GM18511 (cell line): ENCODE results near the gene FADS3.

Experiments used
- ATAC-seq: cut with Tn5 transposase; IDR thresholded peaks from one replicate; pipeline ENCODE4 v1.9.1; 2021; ENCODE audit warnings: mild to moderate bottlenecking, moderate library complexity; ENCODE audit not compliant: unreplicated experiment

FADS3 gene

DNA sequence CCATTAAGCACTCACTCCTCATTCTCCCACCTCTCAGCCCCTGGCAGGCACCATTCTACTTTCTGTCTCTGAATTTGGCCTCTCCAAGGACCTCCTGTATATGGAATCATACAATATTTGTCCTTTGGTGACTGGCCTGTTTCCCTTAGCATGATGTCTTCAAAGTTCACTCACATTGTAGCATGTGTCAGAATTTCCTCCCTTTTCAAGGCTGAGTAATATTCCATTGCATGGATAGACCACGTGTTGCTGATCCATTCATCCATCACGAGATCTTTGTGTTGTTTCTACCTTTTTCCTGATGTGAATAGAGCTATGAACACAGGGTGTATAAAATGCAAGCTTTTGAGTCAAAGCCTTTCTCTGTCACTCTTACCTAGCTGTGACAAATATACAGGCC is 51.6 kb downstream of the FADS3 start:
- ATAC-seq = no peak

DNA sequence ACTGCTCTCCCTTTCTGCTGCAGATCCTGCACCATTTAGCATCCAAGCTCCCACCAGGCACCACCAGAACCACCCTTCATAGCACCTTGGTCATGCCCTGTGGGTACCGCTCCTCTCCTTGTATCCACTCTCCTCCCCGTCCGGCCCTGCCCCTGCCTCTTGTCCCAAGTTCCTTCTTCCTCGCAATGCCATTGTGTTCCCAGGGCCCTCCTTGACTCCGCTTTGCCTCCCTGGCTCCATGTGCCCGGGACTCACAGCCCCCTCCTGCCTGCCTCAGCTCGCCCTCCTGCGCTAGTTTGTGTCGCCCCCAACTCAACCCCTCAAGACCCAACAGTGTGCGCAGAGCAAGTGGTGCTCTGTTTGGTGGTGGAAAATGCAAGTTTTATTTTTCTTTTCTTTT is 52.4 kb downstream of the FADS3 start:
- no peak for ATAC-seq

DNA sequence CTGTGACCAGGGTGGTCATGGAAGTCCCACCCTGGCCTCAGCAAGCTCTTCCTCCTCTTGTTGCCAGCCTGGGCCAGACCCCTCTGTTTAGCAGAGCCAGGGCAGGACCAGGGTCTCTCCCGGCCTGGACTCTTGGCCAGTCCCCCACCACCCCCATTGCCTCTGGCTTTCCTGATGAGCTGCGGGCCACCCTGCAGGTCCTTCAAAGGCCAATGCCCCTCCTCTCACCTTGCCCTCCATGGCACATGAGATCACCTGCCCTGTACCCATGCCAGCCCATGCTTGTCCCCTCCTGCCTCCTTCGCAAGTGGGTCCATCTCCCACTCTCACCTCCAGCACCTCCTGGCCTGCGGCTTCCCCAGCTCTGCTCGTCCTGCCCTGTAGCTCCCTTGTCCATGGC is 52.8 kb downstream of the FADS3 start:
- ATAC-seq = no peak

DNA sequence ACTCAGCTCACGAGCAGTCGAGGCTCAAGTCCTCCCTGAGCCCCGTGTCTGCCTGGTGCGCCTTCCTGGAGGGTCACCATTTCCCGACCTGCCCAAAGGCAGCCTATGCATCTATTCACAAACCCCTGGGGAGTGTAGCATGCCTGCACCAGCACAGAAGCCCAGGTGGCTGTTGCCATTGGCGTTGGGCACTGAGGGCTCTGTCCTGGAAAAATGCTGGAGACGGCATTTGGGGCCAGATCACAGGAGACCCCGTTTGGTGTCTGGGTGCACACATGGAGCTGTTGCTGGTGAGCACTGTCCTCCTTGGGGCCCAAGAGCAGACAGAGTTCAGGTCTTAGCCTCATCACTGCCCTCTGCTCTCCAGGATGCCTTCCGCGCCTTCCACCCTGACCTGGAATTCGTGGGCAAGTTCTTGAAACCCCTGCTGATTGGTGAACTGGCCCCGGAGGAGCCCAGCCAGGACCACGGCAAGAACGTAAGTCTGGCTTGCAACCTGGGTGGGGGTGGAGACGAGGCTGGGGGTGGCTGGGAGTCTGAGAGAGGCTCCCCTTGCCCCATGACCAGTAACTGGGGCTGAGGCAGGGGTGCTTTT is 53.8 kb downstream of the FADS3 start:
- no peak for ATAC-seq

DNA sequence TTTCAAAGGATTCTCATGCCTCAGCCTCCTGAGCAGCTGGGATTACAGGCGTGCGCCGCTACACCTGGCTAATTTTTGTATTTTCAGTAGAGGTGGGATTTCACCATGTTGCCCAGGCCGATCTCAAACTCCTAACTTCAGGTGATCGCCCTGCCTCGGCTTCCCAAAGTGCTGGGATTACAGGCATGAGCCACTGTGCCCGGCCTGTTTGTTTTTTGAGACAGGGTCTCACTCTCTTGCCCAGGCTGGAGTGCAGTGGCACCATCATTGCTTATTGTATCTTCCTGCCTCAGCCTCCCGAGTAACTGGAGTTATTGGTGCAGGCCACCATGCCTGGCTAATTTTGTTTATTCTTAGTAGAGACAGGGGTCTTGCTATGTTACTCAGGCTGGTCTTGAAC is 55.2 kb downstream of the FADS3 start:
- ATAC-seq = no peak

DNA sequence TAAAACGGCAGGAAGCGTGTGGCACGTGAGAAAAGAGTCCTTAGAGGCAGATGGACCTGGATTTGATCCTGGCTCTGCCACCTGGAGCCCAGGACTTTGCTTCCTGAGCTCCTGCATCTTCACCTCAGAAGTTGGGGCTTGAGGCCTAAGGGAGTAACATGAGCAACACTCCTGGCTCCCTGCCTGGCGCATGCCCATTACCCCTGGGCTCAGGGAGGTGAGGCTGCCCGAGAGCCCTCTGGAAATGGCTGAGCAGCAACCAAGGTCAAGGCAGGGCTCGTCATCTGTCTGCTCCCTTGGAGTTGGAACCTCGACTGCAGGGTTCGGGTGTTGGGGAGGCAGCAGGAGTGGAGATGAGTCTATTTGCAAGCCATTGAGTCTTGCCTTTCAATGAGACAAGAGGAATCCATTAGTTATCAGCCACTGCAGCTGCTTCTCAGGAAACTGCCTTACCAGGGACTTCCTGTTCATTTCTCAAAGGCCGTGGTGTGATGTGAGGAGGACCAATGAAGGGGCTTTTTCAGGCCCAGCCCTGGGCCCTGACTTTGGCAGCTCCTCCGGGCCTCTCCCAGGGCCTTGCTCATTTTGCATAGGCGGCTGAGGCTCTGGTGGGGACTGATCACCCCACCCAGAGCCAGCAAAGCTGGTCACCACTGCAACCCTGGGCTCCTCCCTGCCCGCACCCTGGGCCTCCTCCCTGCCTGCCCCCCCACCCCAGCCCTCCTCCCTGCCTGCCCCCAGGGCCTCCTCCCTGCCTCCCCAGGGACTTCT is 56.9 kb downstream of the FADS3 start:
- ATAC-seq = peak; percentile 95

DNA sequence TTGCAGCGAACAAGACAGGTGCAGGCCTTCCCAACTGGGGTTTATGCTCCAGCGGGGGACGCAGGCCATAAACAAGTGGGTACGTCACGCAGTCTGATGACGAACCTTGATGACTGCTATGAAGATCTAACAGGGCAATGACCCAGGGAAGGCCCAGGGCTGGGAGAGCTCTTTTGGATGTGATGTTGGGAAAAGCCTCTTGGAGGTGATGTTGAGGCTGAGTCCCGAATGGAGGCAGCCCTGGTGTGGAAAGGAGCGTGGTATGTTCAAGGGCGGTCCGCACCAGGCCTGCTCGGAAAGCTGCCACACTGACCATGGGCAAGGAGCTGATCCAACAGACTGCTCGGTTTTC is 57.4 kb downstream of the FADS3 start:
- no peak for ATAC-seq

DNA sequence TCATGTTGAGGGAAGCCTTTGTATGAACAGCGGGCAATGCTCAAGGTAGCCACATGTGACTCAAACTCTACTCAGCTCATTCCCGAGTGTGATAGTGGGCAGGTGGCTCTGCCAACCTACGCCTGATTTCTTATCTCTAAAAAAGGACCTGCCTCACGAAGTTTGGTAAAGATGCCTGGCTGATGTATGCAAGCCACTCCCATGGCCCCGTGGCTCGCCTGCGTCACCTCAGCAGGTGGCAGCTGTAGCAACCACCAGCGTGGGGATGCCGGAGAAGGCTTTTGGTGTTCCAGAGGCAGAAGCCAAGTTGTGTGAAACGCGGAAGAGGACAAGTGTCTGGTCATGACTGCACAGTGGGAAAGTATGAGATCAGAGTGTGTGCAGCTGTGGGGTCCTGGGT is 57.9 kb downstream of the FADS3 start:
- no peak for ATAC-seq

DNA sequence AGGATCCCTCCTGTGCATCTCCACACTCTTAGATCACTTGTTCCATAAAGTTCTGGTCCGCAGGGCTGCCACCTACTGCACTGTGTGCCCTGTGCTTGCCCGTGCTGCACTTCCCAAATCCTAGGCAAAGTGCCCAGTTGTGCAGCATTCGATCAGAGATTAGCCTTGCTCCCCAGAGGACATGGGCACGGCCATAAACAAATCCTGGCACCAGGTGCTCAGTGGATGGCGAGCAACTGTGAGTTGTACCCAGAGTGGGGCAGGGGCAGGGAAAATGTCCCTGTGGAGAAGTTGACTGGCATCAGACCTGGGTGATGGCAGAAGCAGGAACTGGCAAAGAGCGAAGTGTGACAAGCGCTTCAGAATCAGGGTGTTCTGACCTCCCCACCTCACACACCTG is 58.6 kb downstream of the FADS3 start:
- ATAC-seq = no peak

DNA sequence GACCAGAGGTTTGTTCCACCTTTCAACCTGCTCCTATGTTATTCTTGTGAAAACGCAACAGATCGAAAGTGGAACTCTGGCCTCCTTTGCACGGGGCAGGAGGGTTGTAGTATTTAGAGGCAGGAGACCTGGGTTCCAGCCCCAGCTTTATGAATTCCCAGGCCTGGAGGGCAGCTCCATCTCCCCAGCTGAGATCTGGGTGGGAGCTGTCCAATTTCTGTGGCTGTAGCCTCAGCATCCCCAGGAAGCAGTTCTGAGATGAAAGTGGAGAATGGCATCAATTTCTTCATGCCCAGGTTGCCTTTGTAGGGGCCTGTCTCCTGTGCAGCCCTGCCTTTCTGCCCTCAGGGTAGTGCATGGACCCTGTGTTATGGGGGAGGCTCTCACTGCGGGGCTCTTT is 59.1 kb downstream of the FADS3 start:
- ATAC-seq = no peak

DNA sequence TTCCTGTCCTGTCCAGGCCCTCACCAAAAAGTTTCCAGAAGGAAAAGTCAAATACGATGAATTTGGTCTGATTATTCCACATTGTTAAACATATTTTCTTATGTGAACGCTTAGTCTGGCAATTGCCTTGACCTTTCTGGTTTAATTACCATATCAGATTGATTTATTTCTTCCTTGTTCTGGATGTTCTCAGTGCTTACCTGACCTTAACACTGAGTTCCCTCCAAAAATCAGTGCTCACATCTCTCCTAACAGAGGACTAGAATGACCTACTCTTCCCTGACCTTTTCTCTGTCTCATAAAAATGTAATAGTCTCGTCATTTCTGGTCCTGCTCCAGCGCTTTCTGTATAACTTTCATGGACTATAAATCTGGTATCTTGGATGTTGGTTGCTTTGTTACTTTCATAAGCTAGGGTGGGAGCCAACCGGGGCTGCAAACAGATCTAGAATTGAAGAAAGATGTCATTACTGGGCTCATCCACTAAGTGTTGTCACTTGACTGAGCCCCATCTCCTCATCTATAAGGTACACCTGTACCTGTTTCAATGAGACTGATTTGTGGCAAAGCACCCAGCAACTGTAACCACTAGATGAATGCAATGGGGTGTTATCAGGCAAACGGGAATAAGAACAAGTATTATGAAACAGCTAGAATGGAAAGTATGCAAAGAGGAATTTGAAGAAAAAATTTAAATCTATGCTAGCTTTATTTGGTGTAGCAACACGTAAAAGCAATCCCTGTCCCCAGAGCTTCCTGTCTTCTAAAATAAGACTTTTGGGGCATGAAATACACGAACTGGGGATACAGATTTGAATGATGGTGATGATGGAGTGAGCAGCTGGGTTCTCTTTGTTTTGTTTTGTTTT is 60.9 kb downstream of the FADS3 start:
- no peak for ATAC-seq

DNA sequence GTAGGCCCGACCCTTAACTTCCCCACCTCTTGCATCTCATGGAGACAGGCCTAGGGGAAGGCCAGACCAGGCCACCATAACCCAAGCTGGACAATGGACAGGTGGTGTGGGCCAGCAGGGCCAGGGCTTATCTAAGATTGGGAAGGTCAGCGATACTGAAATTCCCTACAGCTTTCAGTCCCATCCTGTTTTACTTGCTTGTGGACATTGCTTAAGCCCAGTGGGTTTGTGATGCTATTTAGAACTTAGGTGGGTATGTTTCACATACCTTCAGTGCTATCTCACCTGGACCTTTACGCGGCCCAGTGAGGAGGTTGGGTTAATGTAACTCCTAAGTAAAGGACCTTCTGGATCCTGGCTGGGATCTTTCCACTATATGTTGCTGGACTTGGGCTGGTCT is 61.5 kb downstream of the FADS3 start:
- ATAC-seq = no peak

DNA sequence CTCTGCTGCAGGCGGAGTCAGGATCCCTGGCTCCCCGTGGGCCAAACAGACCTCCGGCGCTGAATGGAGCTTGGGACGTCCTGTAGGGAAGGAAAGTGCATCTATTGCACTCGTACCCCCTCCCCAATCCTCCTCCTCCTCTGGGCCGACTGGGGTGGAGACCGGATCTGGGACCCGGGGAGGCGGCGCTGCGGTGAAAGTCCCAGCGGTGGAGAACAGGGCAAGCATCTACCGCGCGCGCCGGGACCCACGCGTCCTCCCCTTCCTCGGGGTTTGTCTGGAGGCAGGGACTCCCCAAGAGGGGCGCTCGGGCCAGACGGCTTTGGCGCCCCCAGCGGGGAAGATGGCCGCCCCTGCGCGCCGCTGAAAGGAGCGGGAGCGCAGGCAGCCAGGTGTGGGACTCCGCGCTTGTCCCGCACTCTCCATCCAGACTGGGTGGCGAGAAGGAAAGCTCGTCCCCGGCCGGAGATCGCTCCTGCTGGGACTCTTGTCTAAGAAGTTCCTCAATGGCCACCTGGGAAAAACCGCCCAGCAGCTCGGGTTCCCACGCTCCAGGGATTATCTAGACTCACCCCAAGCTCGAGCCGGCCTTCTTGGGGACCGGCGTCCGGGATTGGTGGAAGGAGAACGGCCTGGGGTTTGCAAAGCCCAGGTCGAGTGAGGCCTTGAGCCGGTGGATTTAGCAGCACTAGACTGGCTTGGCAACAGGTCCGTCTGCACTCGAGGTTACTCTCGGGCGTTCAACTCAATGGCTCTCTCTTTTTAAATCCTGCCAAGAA is 62.5 kb downstream of the FADS3 start:
- peak; percentile 36 for ATAC-seq

DNA sequence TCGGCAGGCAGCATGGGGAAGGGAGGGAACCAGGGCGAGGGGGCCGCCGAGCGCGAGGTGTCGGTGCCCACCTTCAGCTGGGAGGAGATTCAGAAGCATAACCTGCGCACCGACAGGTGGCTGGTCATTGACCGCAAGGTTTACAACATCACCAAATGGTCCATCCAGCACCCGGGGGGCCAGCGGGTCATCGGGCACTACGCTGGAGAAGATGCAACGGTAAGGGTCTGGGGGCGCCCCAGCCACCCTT is 63.0 kb downstream of the FADS3 start:
- ATAC-seq = no peak

DNA sequence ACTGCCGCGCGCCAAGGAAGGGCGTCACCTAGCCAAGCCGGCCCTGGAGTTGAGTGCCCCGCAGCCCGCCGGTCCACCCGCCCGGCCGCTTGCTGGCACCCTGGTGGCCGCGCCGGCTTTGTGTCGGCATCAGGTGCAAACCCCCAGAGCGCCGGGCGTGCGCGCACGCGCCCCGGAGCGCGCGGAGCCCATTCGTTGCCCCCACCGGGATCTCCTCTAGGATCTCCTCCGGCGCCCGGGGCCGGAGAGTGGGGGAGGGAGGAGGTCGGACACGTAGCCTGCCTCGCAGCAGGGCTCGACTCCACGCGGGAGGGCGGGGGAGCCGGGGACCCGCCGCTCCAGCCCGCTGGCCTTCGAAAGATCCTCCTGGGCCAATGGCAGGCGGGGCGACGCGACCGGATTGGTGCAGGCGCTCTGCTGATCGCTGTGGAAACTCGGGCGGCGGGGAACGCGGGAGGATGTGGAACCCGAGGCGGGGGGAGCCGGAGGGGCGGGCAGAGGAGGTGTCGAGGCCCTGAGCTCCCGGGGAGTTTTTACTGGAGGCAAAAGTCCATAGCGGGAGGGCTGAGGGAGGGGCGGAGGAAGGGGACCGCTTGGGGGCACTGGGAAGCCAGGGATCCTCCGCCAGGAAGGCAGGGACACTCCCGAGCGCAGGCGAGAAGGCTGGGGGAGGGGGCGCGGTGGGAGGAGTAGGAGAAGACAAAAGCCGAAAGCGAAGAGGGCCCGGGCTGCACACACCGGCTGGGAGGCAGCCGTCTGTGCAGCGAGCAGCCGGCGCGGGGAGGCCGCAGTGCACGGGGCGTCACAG is 63.6 kb downstream of the FADS3 start, which contains the start of gene FADS2:
Gene FADS2, plus strand, starts transcription at position 730 of the 808 bp plus-strand sequence. CDS start 91 bp downstream, outside the sequence.
- peak; percentile 82 for ATAC-seq

DNA sequence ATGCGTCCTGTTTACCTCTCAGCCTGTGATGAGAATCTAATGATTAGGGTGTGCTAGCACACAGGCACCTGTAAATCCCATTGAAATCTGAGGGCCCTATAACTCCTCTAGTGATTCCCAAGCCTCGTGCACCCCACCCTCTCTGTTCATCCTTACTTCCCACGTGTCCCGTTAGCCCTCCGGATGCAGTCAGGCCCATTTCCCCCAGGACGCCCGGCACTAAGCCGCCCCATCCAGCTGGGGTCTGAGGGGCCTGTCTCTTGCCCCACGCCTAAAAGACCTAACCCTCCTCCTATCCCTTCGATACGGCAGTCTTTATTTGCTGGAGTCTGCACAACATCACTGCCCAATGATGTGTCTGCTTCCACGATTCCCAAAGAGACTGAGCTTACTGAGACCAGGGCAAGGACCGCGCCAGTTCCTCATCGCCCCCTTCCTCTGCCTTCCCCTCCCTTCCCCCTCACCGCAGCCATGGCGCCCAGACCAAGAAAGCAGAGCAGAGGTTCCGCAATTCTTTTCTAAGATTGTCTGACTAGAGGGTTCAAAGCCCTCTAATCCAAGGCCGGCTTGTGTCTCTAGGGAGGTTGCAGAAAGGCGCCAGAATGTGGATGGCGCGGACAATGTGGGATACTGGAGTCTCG is 64.3 kb downstream of the FADS3 start:
- peak; percentile 19 for ATAC-seq
